Muscle of leg (tissue), 11 donors: ENCODE results near the gene MRM1. TPM values are rescaled to one million over a fixed set of nuclear protein-coding genes. Genes with fewer than 3 reads are reported as not detected.

Experiments
- DNase-seq: peaks from one replicate; pipeline ENCODE4 v3.0.0; 2013
- H3K27ac ChIP-seq: one replicate; pipeline ENCODE4 v1.5.1; 2013; ENCODE audit warnings: mild to moderate bottlenecking, low read length, control low read depth
- H3K27me3 ChIP-seq: one replicate; pipeline ENCODE4 v1.6.1; 2013; ENCODE audit warnings: low read length; ENCODE audit not compliant: control insufficient read depth, insufficient read depth
- H3K36me3 ChIP-seq: one replicate; pipeline ENCODE4 v1.6.1; 2013; ENCODE audit warnings: low read length; ENCODE audit not compliant: control insufficient read depth, insufficient read depth
- H3K4me1 ChIP-seq: one replicate; pipeline ENCODE4 v1.6.1; 2013; ENCODE audit warnings: low read length; ENCODE audit not compliant: control insufficient read depth, insufficient read depth
- H3K4me3 ChIP-seq: one replicate; pipeline ENCODE4 v1.5.1; 2013; ENCODE audit warnings: low read length, control low read depth
- H3K9me3 ChIP-seq: replicated peaks from 2 replicates; pipeline ENCODE4 v1.6.1; 2013; ENCODE audit warnings: low read depth, low read length; ENCODE audit not compliant: control insufficient read depth
- WGBS: methylation state at CpG from one replicate; pipeline ENCODE4 v1.1.5; 2013; ENCODE audit warnings: missing lambda C conversion rate; ENCODE audit not compliant: insufficient coverage; 5-methylcytosine and 5-hydroxymethylcytosine counted together
- polyA plus RNA-seq, 8 donors: library from polyadenylated mRNA; unstranded; fragments of 120-200 nt; gene quantifications; one replicate each; pipeline versions ENCODE4 v1.2.1 to v1.2.3, GENCODE V29; 2013; ENCODE audit warnings: inconsistent platforms in 1 of 8, low replicate concordance in 1 of 8; ENCODE audit not compliant: insufficient read length in 8 of 8, insufficient read depth in 1 of 8
- total RNA-seq: library from RNA; stranded (reverse); fragments of 120-200 nt; gene quantifications from one replicate; pipeline ENCODE4 v1.2.4, GENCODE V29; 2013

Gene MRM1
- total and polyA plus RNA-seq, 9 donors: 3.3 to 5.2 (median 3.8) TPM

DNA sequence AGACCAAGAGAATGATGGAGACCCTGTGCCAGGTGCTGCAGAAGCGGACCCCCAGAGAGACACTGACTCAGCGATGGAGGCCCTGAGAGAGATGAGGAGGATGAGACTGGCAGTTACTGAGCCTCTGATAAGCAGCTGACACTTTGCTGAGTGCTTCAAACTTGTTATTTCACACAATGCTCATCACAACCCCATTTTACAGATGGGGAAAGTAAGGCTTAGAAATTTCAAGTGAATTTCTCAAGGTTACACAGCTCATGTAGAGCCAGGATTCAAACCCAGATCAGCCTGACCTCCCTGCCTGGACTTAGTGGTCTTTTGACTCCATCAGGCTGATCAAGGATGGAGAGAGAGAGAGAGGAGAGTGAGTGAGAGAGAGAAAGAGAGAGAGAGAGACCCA is 27.2 kb downstream of the MRM1 start:
- no peak for DNase-seq
- Histone ChIP-seq H3K4me3 (no peak overlapping the region), H3K27ac (no peak overlapping the region), H3K36me3 (no peaks in the 10 kb centered on the region), H3K27me3 (peaks cover 23% of the 10 kb centered on the region), H3K4me1 (peaks cover 5% of the 10 kb centered on the region), H3K9me3 (no peaks in the 10 kb centered on the region)
- 90% methylated on average over 2 of the region's 2 CpGs for WGBS

DNA sequence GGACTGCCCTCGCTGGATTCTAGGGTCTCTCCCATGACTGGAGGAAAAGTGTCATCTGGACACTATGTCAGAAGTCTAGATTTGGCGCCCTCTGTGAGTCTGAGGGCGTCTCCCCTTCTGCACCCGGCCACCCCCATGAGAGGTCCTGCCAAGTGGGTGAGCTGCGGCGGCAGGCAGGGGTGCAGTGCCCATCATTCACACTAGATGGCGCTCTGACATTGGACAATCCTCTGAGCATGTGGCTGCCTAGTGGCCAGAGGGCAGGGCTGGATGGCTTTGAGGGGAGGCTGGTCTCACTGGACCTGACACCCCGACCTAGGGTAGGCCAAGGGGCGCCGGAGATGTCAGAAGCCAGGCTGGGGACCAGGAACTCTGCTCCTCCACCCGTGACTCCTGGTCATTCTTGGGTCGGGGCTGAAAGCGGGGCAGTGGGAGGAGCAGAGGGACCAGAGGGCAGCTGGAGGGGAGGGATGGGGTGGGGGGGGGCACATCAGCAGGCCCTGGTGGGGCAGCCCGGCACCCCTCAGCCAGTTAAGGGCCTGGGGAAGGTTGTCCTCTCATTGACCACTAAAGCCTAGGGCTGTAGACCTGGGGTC is 28.0 kb downstream of the MRM1 start:
- WGBS: 14% methylated on average over 11 of the region's 14 CpGs
- Histone ChIP-seq H3K4me3 (no peak overlapping the region), H3K36me3 (no peaks in the 10 kb centered on the region), H3K9me3 (no peaks in the 10 kb centered on the region), H3K4me1 (peaks cover 5% of the 10 kb centered on the region), H3K27ac (no peak overlapping the region), H3K27me3 (peaks cover 30% of the 10 kb centered on the region)
- DNase-seq: peak; percentile 68

DNA sequence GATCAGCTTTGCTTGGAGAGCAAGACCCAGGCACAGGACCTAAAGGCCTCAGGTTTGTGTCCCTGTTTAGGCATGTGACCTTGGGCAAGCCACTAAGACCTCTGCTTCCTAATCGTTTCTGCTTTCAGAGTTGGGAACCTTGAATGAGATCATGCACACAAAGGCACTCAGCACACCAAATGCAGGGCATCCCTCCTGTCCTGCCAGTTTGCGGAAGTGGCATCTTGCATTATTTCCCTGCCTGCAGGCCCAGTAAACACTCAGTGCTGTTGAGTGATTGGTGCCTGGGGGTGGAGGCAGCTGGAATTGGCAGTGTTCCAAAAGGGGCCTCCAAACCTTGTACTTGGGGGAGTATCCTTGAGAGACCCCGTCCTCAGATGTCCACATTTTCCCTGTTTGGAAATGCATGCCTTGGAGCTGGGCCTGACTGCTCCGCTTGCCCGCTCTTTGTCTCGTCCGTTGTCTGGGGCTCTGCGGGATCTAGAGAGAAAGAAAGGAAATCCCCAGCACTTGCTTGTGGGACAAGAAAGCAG is 28.7 kb downstream of the MRM1 start:
- H3K27ac ChIP-seq: no peak overlapping the region
- no peaks in the 10 kb centered on the region for H3K36me3 ChIP-seq
- peaks cover 34% of the 10 kb centered on the region for H3K27me3 ChIP-seq
- WGBS: 64% methylated on average over 4 of the region's 8 CpGs
- H3K9me3 ChIP-seq: no peaks in the 10 kb centered on the region
- H3K4me3 ChIP-seq: no peak overlapping the region
- DNase-seq: no peak
- peaks cover 5% of the 10 kb centered on the region for H3K4me1 ChIP-seq

DNA sequence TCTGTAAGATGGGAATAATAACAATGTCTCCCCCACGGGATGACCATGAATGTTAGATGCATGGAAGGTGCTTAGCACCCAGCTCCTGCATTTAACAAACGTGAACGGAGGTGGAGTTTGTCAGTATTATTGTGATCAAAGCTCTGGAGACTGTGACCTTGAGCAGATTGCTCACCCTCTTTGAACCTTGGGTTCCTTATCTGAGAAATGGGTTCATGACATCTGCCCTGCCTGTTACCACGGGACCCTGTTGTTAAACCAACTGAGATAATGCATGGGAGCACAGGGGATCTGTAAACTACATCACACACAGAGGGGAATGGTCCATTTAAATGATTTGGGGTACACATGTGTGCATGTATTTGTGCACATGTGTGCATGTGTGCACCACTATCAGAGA is 29.6 kb downstream of the MRM1 start:
- Histone ChIP-seq H3K4me3 (no peak overlapping the region), H3K4me1 (peaks cover 5% of the 10 kb centered on the region), H3K9me3 (no peaks in the 10 kb centered on the region), H3K27me3 (peaks cover 42% of the 10 kb centered on the region), H3K36me3 (no peaks in the 10 kb centered on the region), H3K27ac (no peak overlapping the region)
- 88% methylated on average over 2 of the region's 4 CpGs for WGBS
- no peak for DNase-seq

DNA sequence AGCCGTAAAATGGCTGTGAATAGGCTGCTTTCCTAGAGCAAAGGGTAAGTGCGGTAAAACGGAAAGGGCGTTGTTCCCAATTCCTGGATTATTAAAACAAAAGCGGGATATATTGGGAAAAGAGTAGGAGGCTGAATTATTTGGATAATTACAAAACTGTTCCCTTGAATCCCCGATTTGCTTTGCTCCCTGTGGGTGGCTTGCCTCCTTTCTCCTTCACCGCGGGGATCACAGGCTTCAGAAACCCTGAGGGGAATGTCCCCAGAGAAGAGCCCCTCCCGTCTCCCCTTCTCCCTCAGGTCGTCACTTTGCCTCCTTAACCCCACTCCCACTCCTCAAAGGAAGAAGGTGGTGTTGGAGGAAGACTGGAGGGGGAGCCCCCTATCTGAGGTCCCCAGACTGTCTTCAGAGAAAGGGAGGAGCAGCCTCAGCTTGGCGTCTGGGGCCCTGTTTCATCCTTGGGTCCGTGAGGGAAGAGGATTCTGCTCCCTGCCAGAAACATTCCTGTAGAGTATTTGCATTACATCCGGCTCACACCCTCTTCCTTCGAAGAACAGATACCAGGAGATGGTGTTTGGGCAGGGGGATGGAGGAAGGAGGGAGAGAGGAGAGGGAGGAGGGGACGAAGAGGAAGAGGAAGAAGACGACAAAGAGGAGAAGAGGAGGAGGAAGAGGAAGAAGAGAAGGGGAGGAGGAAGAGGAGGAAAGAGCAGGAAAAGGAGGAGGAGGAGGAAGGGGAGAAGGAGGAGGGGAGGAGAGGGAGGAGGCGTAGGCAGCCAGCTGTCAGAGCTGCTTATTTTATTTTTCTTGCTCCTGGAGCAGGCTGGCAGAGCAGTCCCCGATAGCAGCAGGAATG is 31.8 kb downstream of the MRM1 start:
- no peak overlapping the region for H3K4me3 ChIP-seq
- H3K4me1 ChIP-seq: peaks cover 5% of the 10 kb centered on the region
- no peaks in the 10 kb centered on the region for H3K36me3 ChIP-seq
- H3K27ac ChIP-seq: no peak overlapping the region
- H3K9me3 ChIP-seq: no peaks in the 10 kb centered on the region
- WGBS: 17% methylated on average over 4 of the region's 18 CpGs
- no peak for DNase-seq
- H3K27me3 ChIP-seq: peaks cover 58% of the 10 kb centered on the region

DNA sequence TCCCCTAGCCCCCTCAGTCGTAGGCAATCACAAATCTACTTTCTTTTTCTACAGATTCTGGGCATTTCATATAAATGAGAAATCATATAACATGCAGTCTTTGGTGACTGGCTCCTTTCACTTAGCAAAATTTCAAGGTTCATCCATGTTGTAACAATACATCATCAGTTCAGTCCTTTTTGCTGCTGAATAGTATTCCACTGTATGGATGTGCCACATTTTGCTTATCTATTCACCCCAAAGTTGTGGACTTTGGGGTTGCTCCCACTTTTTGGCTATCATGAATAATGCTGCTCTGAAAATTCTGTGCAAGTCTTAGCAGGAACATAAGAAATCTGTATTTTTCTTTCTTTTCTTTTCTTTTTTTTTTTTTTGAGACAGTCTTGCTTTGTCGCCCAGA is 39.0 kb downstream of the MRM1 start:
- Histone ChIP-seq H3K27me3 (peaks cover 90% of the 10 kb centered on the region), H3K27ac (no peak overlapping the region), H3K4me1 (peaks cover 11% of the 10 kb centered on the region), H3K36me3 (no peaks in the 10 kb centered on the region), H3K9me3 (no peaks in the 10 kb centered on the region), H3K4me3 (no peak overlapping the region)
- DNase-seq: no peak
- no CpG with 5 or more reads among the region's 2 CpGs for WGBS

DNA sequence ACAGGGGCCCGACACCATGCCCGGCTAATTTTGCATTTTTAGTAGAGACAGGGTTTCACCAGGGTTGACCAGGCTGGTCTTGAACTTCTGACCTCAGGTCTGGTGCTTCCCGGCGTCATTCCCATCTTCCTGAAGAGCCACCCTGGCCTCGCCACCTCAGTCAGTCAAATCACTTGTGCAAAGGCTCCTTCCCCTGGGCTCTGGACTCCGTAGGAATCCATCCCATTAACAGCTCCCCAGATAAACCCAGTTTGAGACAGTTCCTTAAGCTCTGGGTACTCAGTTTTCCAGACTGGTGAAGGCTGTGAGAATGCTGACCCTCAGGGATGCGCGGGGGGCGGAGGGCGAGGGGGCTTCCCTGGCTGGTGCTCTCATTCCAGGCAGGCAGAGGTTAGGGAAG is 39.5 kb downstream of the MRM1 start:
- Histone ChIP-seq H3K36me3 (no peaks in the 10 kb centered on the region), H3K27me3 (peaks cover 90% of the 10 kb centered on the region), H3K4me1 (peaks cover 11% of the 10 kb centered on the region), H3K4me3 (no peak overlapping the region), H3K9me3 (no peaks in the 10 kb centered on the region), H3K27ac (no peak overlapping the region)
- WGBS: 80% methylated on average over 5 of the region's 10 CpGs
- DNase-seq: no peak

DNA sequence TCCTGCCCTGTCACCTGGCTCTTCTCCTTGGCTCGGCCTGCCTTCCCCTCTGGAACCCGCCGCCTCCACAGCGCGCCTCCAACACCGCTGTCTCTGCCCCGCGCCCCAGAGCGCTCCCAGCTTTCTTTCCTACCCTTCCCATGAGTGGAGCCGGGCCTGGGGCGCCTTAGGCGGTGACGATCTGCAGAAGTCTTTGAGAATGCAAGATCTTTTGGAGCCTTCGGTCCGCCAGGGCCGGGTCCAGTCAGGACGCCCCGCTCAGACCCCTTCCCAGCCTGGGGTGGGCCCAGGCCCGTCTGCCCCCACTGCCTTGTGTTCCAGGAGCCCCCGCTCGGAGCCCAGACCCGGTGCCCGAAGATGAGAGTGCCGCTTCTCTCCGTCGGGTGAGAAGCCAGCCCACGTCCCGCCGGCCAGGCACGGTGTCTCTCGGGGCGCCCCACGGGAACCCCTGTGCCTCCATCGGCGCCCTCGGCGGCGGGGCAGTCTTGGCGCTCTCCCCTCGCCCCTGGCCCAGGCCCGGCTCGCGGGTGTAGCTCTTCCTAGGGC is 40.0 kb downstream of the MRM1 start:
- Histone ChIP-seq H3K4me1 (peaks cover 11% of the 10 kb centered on the region), H3K27ac (no peak overlapping the region), H3K9me3 (no peaks in the 10 kb centered on the region), H3K27me3 (peaks cover 91% of the 10 kb centered on the region), H3K36me3 (no peaks in the 10 kb centered on the region), H3K4me3 (no peak overlapping the region)
- no peak for DNase-seq
- WGBS: under 1% methylated on average over 43 of the region's 43 CpGs

DNA sequence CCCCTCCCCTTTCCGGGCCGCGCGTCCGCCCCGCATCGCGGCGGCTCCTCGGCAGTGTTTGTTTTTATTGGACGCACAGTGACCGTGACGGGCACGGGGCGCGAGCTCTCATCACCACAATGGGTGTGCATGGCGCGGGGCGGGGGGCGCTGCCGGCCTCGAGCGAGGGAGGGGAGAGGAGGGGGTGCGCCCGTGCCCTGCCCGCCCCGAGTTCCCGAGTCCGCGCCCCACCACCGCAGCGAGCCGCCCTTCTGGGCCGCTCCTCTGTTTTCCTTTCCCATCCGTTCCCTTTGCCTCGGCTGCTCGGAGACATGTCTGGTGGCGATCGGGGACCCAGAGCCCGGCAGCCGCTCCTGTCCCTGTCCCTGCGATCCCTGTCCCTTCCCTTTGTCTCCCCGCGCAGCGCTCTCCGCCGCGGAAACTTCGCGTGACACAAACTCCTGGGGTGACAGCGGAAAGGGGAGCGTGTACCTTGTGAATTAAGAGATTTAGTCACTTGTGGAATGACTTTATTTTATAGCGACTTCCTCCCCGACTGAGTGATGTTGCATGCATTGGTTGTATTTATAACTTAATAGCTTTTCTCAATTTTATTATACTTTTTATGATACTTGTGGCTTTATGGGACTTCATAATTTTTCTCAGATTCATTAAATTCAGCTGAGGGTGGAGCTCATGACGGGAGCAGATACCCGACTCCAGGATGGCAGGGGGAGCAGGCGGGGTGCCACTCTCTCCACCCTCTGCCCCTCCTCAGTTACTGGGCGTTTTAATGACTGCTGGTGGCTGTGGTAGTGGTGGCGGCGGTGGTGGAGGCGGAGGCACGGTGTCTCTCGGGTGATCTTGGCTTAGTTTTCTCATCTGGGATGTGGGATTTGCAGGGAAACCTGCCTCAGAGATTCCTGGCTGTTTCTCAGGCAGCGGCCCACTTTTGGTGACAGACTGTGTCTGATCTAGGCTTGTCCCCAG is 40.8 kb downstream of the MRM1 start:
- H3K27ac ChIP-seq: no peak overlapping the region
- H3K9me3 ChIP-seq: no peaks in the 10 kb centered on the region
- no peak for DNase-seq
- peaks cover 91% of the 10 kb centered on the region for H3K27me3 ChIP-seq
- under 1% methylated on average over 46 of the region's 64 CpGs for WGBS
- H3K4me1 ChIP-seq: peaks cover 11% of the 10 kb centered on the region
- no peaks in the 10 kb centered on the region for H3K36me3 ChIP-seq
- H3K4me3 ChIP-seq: no peak overlapping the region
